Chondrocyte (in vitro differentiated cells): Measurements from ENCODE around the gene CLPTM1L. TPM values are rescaled to one million over a fixed set of nuclear protein-coding genes. Genes with fewer than 3 reads are reported as not detected.
"Not testable (repeated sequence)": the region's sequence is repeated elsewhere in the genome, so short reads cannot be mapped to it uniquely, and the experiment has no call there.

Source experiments
- DNase-seq: peaks from one replicate; pipeline ENCODE4 v3.0.0; 2021; ENCODE audit warnings: mixed read lengths, low spot score
- H3K27ac Mint-ChIP-seq: one replicate; pipeline ENCODE4 v1.8.0; 2021; ENCODE audit warnings: mild to moderate bottlenecking, moderate library complexity, mixed read lengths; ENCODE audit not compliant: unreplicated experiment
- H3K27me3 Mint-ChIP-seq: 2 replicates; pipeline ENCODE4 v1.8.0; 2021; ENCODE audit warnings: low read depth, mixed read lengths
- H3K36me3 Mint-ChIP-seq: 2 replicates; pipeline ENCODE4 v1.8.0; 2021; ENCODE audit warnings: low read depth, mixed read lengths
- H3K4me1 Mint-ChIP-seq: 2 replicates; pipeline ENCODE4 v1.8.0; 2021; ENCODE audit warnings: low read depth, mild to moderate bottlenecking, mixed read lengths
- H3K4me3 Mint-ChIP-seq: one replicate; pipeline ENCODE4 v1.8.0; 2021; ENCODE audit warnings: mild to moderate bottlenecking, moderate library complexity, mixed read lengths; ENCODE audit not compliant: unreplicated experiment
- H3K9me3 Mint-ChIP-seq: 2 replicates; pipeline ENCODE4 v1.8.0; 2021; ENCODE audit warnings: low read depth, mixed read lengths
- CTCF ChIP-seq: fragments of 200-600 bp; sonication (generic); IDR thresholded peaks from 2 replicates; pipeline ENCODE4 v1.5.0; 2021; ENCODE audit warnings: antibody characterized with exemption, mild to moderate bottlenecking, moderate library complexity
- total RNA-seq: library from RNA; stranded (reverse); gene quantifications from 3 replicates; pipeline ENCODE4 v1.2.1, GENCODE V29; 2021

The CLPTM1L gene
- total RNA-seq, 1 donor from 2014 or later = 81.6 TPM

GRCh38 chr5:1282993-1283728 lies 61.7 kb downstream of the CLPTM1L start:
- not testable (repeated sequence) for H3K4me1 Mint-ChIP-seq, H3K36me3 Mint-ChIP-seq, H3K27ac Mint-ChIP-seq, H3K9me3 Mint-ChIP-seq, H3K4me3 Mint-ChIP-seq, H3K27me3 Mint-ChIP-seq
- DNase-seq = peak; percentile 75

GRCh38 chr5:1282131-1282992 lies 62.5 kb downstream of the CLPTM1L start:
- H3K27ac Mint-ChIP-seq = no peak overlapping the region
- DNase-seq = peak; percentile 66

GRCh38 chr5:1281038-1281882 lies 63.6 kb downstream of the CLPTM1L start:
- peak; percentile 78 for DNase-seq
- Mint-ChIP-seq H3K27ac (no peak overlapping the region), H3K4me3 (no peak overlapping the region), H3K27me3 (peaks cover 4% of the 10 kb centered on the region), H3K9me3 (no peaks in the 10 kb centered on the region), H3K4me1 (no peaks in the 10 kb centered on the region), H3K36me3 (no peaks in the 10 kb centered on the region)
- no peak for TF ChIP-seq CTCF

More at GRCh38 chr5:1282131-1282992, 62.5 kb downstream of the CLPTM1L start:
- H3K4me3 Mint-ChIP-seq = no peak overlapping the region
- peaks cover under 1% of the 10 kb centered on the region for H3K9me3 Mint-ChIP-seq
- no peaks in the 10 kb centered on the region for H3K4me1 Mint-ChIP-seq
- H3K36me3 Mint-ChIP-seq = no peaks in the 10 kb centered on the region
- H3K27me3 Mint-ChIP-seq = no peaks in the 10 kb centered on the region
- no peak for TF ChIP-seq CTCF

GRCh38 chr5:1280177-1281037 lies 64.5 kb downstream of the CLPTM1L start:
- Mint-ChIP-seq H3K27me3 (peaks cover 4% of the 10 kb centered on the region), H3K36me3 (no peaks in the 10 kb centered on the region), H3K9me3 (no peaks in the 10 kb centered on the region), H3K4me3 (no peak overlapping the region), H3K27ac (no peak overlapping the region), H3K4me1 (no peaks in the 10 kb centered on the region)
- peak; percentile 88 for DNase-seq
- no peak for TF ChIP-seq CTCF

GRCh38 chr5:1279443-1280151 lies 65.3 kb downstream of the CLPTM1L start:
- peaks cover 4% of the 10 kb centered on the region for H3K27me3 Mint-ChIP-seq
- H3K4me3 Mint-ChIP-seq = no peak overlapping the region
- DNase-seq = peak; percentile 88
- no peak overlapping the region for H3K27ac Mint-ChIP-seq
- TF ChIP-seq CTCF = no peak
- H3K4me1 Mint-ChIP-seq = no peaks in the 10 kb centered on the region
- no peaks in the 10 kb centered on the region for H3K36me3 Mint-ChIP-seq
- H3K9me3 Mint-ChIP-seq = no peaks in the 10 kb centered on the region
